NCI-H1436 (cell line): Measurements from ENCODE around the gene NGFR.
"Not testable (repeated sequence)": the region's sequence is repeated elsewhere in the genome, so short reads cannot be mapped to it uniquely, and the experiment has no call there.

Experiments used
- DNase-seq: peaks from one replicate; lab custom pipeline; 2025; lab: John Stamatoyannopoulos, UW

NGFR gene

DNA sequence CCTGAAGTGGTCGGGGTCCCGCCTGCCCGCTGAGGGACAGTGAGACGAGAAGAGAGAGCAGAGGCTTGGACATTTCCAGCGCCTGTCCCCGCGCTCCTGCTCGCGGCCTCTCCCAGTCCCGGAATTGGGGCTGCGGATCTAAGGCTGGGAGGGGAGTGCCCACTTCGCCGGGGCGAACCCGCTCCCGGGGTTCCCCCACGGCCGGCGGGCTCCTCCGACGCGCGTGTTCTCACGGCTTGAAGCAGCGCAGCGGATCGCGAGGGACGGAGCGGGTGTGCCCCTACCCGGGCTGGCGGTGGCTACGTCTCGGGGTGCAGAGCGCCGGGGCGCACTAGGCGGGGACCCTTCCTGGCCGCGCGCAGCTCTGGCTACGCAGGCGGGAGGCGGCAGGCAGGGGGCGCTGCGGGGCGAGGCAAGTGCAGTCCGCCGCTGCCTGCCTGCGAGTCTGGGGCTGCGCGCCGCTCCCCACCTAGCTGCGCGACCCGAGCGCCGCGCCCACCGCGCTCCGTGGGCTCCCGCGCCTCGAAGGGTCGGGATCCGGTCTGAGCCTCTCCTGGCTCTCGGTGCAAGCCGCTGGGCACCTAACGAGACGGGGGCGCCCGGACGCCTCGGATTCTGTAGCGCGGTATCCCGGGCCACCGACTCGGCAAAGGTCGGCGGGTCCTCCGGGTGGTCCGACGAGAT lies 1.2 kb downstream of the NGFR start:
- DNase-seq: peak; percentile 76

DNA sequence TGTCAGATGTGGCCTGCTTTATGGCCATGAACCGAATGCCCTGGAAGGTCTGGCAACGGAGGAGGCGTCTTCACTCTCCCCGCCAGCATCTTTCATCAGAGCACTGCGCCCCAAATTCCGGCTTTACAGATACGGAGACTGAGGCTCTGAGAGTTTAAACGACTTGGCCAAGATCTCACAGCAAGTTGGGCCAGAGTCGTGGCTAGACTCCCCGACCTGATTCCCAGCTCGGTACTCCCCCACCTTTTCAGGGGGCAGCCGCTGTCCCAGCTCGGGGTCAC lies 1.7 kb downstream of the NGFR start:
- DNase-seq: no peak

- peak; percentile 53 for DNase-seq
Measured at GRCh38 chr17:49497148-49498028, 2.3 kb downstream of the NGFR start.

GRCh38 chr17:49498029-49498615 lies 3.0 kb downstream of the NGFR start:
- no peak for DNase-seq

DNA sequence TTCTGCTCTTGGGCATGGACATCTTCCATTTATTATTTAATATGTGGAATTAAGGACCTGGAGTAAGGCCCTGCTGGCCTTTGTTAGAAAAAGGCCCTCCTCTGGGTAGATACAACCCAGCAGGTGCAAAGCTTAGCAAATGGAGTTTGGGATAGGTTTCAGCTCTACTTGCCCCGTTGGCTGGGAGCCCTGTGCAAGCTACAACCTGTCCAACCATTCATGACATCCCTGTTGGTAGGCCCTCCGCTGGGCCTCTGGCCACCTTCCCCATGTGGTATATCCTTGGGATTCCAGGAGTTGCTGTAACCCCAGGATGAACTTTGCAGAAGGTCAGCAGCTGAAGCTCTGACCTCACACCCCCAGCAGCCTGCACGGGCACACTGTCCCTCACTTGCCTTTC lies 6.4 kb downstream of the NGFR start:
- DNase-seq: no peak

GRCh38 chr17:49502254-49502653 lies 7.2 kb downstream of the NGFR start:
- no peak for DNase-seq

- not testable (repeated sequence) for DNase-seq
Measured at GRCh38 chr17:49502680-49503079, 7.6 kb downstream of the NGFR start.

GRCh38 chr17:49504369-49504768 lies 9.3 kb downstream of the NGFR start:
- DNase-seq: no peak

GRCh38 chr17:49505854-49506253 lies 10.8 kb downstream of the NGFR start:
- no peak for DNase-seq

- DNase-seq: no peak
Measured at GRCh38 chr17:49506282-49506681, 11.2 kb downstream of the NGFR start.

DNA sequence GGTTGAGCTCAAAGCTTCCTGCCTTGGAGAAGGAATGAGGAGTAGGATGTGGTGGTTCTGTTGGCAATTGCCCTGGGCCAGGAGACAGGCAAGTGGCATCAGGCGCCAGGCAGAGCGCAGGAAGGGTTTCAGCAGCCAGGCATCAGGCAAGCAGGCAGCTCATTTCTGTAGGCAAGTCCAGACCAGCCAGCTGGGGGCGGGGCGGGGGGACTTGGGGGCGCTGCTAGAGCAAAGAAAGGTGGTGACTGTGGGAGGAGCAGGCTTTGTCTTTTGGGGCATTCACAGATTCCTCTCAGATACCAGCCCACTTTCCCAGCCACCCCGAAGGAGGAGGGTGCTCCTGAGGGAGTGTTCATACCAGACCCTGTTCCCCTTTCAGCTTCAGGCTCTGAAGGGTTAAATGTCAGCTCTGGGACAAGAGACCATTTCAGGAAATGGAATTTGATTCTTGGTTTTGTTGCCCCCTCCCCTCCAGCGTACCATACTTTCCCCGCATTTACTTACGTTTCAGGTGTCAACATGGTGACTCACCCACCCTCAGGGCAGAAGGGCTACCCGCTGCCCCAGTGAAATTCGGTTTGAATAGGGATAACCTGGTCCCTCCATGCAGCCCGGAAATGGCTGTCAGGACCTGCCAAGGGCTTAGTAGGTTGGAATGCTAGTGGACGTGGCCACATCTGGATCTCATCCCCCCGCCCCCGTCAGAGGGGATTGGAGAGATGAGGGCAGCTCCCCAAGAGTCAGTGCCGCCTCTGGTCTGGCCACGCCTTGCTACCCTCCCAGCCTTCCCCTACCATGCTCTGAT lies 13.2 kb downstream of the NGFR start:
- peak; percentile 64 for DNase-seq

- DNase-seq: no peak
Measured at GRCh38 chr17:49508866-49509587, 13.9 kb downstream of the NGFR start.

DNA sequence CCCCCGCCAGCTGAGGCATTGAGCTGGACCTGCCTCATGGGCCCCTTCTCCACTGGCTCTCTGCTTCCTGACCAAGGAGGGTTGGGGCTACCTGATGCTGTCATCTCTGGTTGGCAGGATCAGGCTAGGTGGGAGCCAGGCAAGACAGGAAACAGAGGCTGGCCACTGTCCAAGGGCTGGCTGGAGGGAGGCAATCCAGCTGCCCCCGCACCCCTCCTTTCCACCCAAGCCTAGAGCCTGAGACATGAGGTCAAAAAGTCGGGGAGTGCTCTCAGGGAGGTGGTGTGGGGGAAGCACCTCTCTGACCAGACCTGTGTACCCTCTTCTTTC lies 14.5 kb downstream of the NGFR start:
- DNase-seq: no peak

DNA sequence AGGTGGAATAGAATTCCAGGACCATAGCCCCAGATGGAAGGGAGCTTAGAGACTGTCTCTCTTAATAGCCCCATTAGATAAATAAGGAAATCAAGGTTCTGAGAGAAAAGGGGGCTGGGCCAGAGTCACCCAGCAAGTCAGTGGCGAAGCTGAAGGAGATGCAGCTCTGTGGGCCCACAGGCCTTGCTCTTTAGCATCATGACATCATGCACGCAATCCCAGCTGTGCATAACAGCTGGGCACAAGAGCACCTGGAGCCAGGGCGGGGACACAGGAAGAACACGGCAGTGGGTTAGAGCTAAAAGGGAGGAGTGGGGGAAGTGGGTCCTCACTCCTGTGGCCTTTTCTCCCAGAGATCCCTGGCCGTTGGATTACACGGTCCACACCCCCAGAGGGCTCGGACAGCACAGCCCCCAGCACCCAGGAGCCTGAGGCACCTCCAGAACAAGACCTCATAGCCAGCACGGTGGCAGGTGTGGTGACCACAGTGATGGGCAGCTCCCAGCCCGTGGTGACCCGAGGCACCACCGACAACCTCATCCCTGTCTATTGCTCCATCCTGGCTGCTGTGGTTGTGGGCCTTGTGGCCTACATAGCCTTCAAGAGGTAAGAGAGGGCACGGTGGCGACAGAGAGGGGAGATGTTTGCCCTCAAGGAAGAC lies 15.1 kb downstream of the NGFR start:
- DNase-seq: no peak

GRCh38 chr17:49510720-49511110 lies 15.6 kb downstream of the NGFR start:
- no peak for DNase-seq

DNA sequence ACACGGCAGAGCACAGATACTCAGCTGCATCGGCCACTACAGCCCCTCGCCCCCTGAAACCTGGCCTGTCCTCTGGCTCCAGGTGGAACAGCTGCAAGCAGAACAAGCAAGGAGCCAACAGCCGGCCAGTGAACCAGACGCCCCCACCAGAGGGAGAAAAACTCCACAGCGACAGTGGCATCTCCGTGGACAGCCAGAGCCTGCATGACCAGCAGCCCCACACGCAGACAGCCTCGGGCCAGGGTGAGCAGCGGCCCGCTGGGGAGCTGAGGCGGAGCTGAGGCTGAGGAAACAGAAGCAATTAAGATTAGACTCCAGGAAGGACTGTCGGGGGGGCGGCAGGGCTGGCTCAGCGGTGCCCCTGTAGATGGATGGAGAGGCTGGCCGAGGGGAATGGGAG lies 16.7 kb downstream of the NGFR start:
- DNase-seq: no peak

DNA sequence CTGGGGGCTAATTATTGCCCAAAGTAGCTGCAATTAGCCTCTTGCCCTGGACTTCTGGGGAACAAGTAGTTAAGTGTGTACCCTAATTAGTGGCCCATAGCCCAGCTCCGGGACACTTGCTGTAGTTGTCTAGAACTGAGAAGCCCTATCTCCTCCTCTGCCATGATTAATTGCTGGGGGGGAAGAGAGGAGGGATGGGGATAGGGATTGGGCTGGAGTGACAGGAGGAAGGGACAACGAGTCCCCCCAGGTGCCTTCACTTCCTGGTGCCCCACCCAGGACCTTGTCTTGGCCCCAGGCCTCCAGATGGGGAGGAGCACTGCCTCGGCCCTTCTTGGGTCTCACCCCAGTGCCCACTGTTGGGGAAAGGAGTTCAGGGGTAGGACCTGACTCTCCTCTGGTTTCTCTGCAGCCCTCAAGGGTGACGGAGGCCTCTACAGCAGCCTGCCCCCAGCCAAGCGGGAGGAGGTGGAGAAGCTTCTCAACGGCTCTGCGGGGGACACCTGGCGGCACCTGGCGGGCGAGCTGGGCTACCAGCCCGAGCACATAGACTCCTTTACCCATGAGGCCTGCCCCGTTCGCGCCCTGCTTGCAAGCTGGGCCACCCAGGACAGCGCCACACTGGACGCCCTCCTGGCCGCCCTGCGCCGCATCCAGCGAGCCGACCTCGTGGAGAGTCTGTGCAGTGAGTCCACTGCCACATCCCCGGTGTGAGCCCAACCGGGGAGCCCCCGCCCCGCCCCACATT lies 17.4 kb downstream of the NGFR start:
- DNase-seq: no peak

DNA sequence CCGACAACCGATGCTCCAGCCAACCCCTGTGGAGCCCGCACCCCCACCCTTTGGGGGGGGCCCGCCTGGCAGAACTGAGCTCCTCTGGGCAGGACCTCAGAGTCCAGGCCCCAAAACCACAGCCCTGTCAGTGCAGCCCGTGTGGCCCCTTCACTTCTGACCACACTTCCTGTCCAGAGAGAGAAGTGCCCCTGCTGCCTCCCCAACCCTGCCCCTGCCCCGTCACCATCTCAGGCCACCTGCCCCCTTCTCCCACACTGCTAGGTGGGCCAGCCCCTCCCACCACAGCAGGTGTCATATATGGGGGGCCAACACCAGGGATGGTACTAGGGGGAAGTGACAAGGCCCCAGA lies 17.9 kb downstream of the NGFR start:
- no peak for DNase-seq

- DNase-seq: no peak
Measured at GRCh38 chr17:49513641-49514040, 18.5 kb downstream of the NGFR start.

DNA sequence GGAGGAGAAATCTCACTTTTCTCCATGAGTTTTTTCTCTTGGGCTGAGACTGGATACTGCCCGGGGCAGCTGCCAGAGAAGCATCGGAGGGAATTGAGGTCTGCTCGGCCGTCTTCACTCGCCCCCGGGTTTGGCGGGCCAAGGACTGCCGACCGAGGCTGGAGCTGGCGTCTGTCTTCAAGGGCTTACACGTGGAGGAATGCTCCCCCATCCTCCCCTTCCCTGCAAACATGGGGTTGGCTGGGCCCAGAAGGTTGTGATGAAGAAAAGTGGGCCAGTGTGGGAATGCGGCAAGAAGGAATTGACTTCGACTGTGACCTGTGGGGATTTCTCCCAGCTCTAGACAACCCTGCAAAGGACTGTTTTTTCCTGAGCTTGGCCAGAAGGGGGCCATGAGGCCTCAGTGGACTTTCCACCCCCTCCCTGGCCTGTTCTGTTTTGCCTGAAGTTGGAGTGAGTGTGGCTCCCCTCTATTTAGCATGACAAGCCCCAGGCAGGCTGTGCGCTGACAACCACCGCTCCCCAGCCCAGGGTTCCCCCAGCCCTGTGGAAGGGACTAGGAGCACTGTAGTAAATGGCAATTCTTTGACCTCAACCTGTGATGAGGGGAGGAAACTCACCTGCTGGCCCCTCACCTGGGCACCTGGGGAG lies 19.1 kb downstream of the NGFR start:
- no peak for DNase-seq
